ENCODE measurements around the gene SIRPD. TPM values are rescaled to one million over a fixed set of nuclear protein-coding genes. Genes with fewer than 3 reads are reported as not detected.
"Not testable (repeated sequence)": the region's sequence is repeated elsewhere in the genome, so short reads cannot be mapped to it uniquely, and the experiment has no call there.

SIRPD gene
- total RNA-seq, 1 donor from 2014 or later: not detected

GRCh38 chr20:1500496-1500895, 57.0 kb downstream of the SIRPD start:
- DNase-seq (ENCODE audit: low read depth) (peak; percentile 76), FAIRE-seq (no peak)
- no peak overlapping the region for H3K4me3 ChIP-seq (ENCODE audit: low read depth, low read length)
- no peaks in the 10 kb centered on the region for H3K27me3 ChIP-seq (ENCODE audit: control insufficient read depth, insufficient read depth, low read length)
- TF ChIP-seq, protein P1, sequence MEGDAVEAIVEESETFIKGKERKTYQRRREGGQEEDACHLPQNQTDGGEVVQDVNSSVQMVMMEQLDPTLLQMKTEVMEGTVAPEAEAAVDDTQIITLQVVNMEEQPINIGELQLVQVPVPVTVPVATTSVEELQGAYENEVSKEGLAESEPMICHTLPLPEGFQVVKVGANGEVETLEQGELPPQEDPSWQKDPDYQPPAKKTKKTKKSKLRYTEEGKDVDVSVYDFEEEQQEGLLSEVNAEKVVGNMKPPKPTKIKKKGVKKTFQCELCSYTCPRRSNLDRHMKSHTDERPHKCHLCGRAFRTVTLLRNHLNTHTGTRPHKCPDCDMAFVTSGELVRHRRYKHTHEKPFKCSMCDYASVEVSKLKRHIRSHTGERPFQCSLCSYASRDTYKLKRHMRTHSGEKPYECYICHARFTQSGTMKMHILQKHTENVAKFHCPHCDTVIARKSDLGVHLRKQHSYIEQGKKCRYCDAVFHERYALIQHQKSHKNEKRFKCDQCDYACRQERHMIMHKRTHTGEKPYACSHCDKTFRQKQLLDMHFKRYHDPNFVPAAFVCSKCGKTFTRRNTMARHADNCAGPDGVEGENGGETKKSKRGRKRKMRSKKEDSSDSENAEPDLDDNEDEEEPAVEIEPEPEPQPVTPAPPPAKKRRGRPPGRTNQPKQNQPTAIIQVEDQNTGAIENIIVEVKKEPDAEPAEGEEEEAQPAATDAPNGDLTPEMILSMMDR (IDR thresholded peaks at IDR 0.05; ENCODE audit: insufficient read depth, low read length, severe bottlenecking): no peak
- no peaks in the 10 kb centered on the region for H3K36me3 ChIP-seq (ENCODE audit: control insufficient read depth, insufficient read depth, low read length)

- Histone ChIP-seq H3K36me3 (ENCODE audit: control insufficient read depth, insufficient read depth, low read length) (no peaks in the 10 kb centered on the region), H3K4me3 (ENCODE audit: low read depth, low read length) (no peak overlapping the region), H3K27me3 (ENCODE audit: control insufficient read depth, insufficient read depth, low read length) (no peaks in the 10 kb centered on the region)
- TF ChIP-seq, protein P1 (IDR thresholded peaks at IDR 0.05; ENCODE audit: insufficient read depth, low read length, severe bottlenecking): no peak
- DNase-seq (ENCODE audit: low read depth) (peak; percentile 93), FAIRE-seq (peak; percentile 83)
These were observed 57.7 kb downstream of the SIRPD start for GRCh38 chr20:1499528-1500420.

GRCh38 chr20:1497371-1497770, 60.1 kb downstream of the SIRPD start:
- peak; percentile 44 for DNase-seq (ENCODE audit: low read depth)
- not testable (repeated sequence) for H3K36me3 ChIP-seq (ENCODE audit: control insufficient read depth, insufficient read depth, low read length); H3K4me3 ChIP-seq (ENCODE audit: low read depth, low read length); FAIRE-seq; H3K27me3 ChIP-seq (ENCODE audit: control insufficient read depth, insufficient read depth, low read length)

DNA sequence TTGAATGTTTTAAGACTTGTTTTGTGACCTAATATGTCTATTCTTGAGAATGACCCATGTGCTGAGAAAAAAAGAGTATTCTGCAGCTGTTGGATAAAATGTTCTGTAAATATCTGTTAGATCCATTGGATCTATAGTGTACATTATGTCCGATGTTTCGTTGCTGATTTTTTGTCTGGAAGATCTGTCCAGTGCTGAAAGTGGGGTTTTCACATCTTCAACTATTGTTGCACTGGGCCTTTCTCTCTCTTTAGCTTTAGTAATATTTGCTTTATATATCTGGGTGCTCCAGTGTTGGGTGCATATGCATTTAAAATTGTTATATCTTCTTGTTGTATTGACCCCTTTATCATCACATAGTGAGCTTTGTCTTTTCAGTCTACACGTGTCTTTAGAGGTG, 60.6 kb downstream of the SIRPD start:
- DNase-seq (ENCODE audit: low read depth) (no peak), FAIRE-seq (no peak)
- TF ChIP-seq, protein P1 (IDR thresholded peaks at IDR 0.05; ENCODE audit: insufficient read depth, low read length, severe bottlenecking): no peak
- Histone ChIP-seq H3K4me3 (ENCODE audit: low read depth, low read length) (no peak overlapping the region), H3K27me3 (ENCODE audit: control insufficient read depth, insufficient read depth, low read length) (no peaks in the 10 kb centered on the region), H3K36me3 (ENCODE audit: control insufficient read depth, insufficient read depth, low read length) (no peaks in the 10 kb centered on the region)

DNA sequence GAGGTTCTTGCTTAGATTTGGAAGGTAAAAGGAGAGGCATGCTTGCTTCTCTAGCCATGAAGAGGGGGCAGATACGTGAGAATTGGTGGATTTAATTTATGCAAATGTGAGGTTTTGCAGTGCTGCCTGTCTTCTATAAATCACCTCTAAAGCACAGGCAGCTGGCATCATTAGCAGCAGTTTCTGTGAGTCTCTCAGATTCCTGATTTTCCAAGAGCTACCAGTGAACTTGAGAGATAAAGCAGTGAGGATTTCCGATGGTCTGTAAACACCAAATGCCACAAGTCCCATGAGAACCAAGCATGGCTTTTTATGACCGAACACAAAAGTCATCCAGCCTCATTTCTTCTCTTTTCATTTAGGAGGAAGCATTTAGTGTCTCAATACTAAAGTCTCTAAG, 63.1 kb downstream of the SIRPD start:
- DNase-seq (ENCODE audit: low read depth) (no peak), FAIRE-seq (no peak)
- no peak overlapping the region for H3K4me3 ChIP-seq (ENCODE audit: low read depth, low read length)
- no peaks in the 10 kb centered on the region for H3K27me3 ChIP-seq (ENCODE audit: control insufficient read depth, insufficient read depth, low read length)
- no peaks in the 10 kb centered on the region for H3K36me3 ChIP-seq (ENCODE audit: control insufficient read depth, insufficient read depth, low read length)
- TF ChIP-seq, protein P1 (IDR thresholded peaks at IDR 0.05; ENCODE audit: insufficient read depth, low read length, severe bottlenecking): no peak

- no peak for DNase-seq (ENCODE audit: low read depth)
- FAIRE-seq: no peak
- TF ChIP-seq, protein P1 (IDR thresholded peaks at IDR 0.05; ENCODE audit: insufficient read depth, low read length, severe bottlenecking): no peak
- Histone ChIP-seq H3K27me3 (ENCODE audit: control insufficient read depth, insufficient read depth, low read length) (no peaks in the 10 kb centered on the region), H3K36me3 (ENCODE audit: control insufficient read depth, insufficient read depth, low read length) (no peaks in the 10 kb centered on the region), H3K4me3 (ENCODE audit: low read depth, low read length) (no peak overlapping the region)
These were observed 64.0 kb downstream of the SIRPD start for GRCh38 chr20:1493536-1493935.

All from bronchial epithelial cell (primary cell).